HCT116 (cell line): ENCODE results near the gene SMIM3.

Source experiments
- EGR1 ChIP-seq: IDR thresholded peaks from 2 replicates; pipeline ENCODE4 v1.6.1; 2012; ENCODE audit warnings: low read depth
- FOSL1 ChIP-seq: IDR thresholded peaks from 2 replicates; pipeline ENCODE4 v1.6.1; 2012; ENCODE audit warnings: low read depth
- MAX ChIP-seq: IDR thresholded peaks from 2 replicates; pipeline ENCODE4 v1.6.1; 2012
- POLR2A ChIP-seq: IDR thresholded peaks from 2 replicates; pipeline ENCODE4 v1.7.0; 2011; ENCODE audit warnings: borderline replicate concordance; ENCODE audit not compliant: insufficient read depth, insufficient read length; ENCODE audit errors: extremely low read depth
- RAD21 ChIP-seq: IDR thresholded peaks from 2 replicates; pipeline ENCODE4 v1.6.1; 2012; ENCODE audit warnings: low read depth, mild to moderate bottlenecking
- ZFX ChIP-seq: fragments of 450-650 bp; IDR thresholded peaks from 2 replicates; pipeline ENCODE4 v1.6.1; 2017
- TF ChIP-seq, protein P1 (sequence below), 3 experiments: fragments of 200-600 bp in 1 of 3; sonication (generic) in 1 of 3; IDR thresholded peaks in 2 of 3; conservative IDR thresholded peaks in 1 of 3; 2 replicates each; pipeline ENCODE4 v1.5.1; 2012 to 2017; ENCODE audit warnings: low read depth in 2 of 3, low read length in 2 of 3, antibody characterized with exemption in 1 of 3, borderline replicate concordance in 1 of 3, control low read depth in 1 of 3, mild to moderate bottlenecking in 1 of 3, mixed read lengths in 1 of 3, mixed run types in 1 of 3, moderate library complexity in 1 of 3; ENCODE audit not compliant: insufficient read depth in 1 of 3

DNA sequence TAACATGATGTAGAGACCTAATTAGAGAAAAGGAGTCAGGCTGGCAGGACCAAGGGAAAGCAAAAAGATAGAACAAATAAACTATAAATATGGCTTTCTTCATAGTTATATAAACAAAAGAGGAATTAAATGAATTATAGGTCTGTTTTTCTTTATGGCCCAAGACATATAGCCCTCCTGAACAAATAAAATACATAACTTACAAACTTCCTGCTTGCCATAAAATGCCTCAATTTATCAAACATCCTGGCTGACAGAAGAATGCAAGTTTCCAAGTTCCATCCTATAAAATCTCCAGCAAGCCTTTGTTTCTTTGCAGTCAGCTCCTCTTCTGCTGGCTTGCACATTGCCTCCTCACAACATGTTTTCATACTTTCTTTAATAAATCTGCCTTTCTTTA lies 36.5 kb downstream of the SMIM3 start:
- TF ChIP-seq, protein P1, sequence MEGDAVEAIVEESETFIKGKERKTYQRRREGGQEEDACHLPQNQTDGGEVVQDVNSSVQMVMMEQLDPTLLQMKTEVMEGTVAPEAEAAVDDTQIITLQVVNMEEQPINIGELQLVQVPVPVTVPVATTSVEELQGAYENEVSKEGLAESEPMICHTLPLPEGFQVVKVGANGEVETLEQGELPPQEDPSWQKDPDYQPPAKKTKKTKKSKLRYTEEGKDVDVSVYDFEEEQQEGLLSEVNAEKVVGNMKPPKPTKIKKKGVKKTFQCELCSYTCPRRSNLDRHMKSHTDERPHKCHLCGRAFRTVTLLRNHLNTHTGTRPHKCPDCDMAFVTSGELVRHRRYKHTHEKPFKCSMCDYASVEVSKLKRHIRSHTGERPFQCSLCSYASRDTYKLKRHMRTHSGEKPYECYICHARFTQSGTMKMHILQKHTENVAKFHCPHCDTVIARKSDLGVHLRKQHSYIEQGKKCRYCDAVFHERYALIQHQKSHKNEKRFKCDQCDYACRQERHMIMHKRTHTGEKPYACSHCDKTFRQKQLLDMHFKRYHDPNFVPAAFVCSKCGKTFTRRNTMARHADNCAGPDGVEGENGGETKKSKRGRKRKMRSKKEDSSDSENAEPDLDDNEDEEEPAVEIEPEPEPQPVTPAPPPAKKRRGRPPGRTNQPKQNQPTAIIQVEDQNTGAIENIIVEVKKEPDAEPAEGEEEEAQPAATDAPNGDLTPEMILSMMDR (IDR thresholded peaks at IDR 0.05 in 2 of 3, conservative IDR thresholded peaks at IDR 0.05 in 1 of 3; ENCODE audit: borderline replicate concordance in 1 of 3, insufficient read depth in 1 of 3, low read depth in 2 of 3, low read length in 2 of 3): no peak
- no peak for TF ChIP-seq FOSL1
- TF ChIP-seq EGR1: no peak
- TF ChIP-seq POLR2A: no peak
- no peak for TF ChIP-seq RAD21
- TF ChIP-seq MAX: no peak
- no peak for TF ChIP-seq ZFX
